A673 (cell line): Measurements from ENCODE around the gene DHRS4L2. TPM values are rescaled to one million over a fixed set of nuclear protein-coding genes. Genes with fewer than 3 reads are reported as not detected.
"Not testable (repeated sequence)": the region's sequence is repeated elsewhere in the genome, so short reads cannot be mapped to it uniquely, and the experiment has no call there.

Experiments
- Bru-seq: library from RNA; stranded (reverse); fragments of 400-500 nt; gene quantifications from one replicate; lab custom pipeline; 2021; lab: Mats Ljungman, UMichigan
- BruChase-seq, 2 experiments: library from RNA; stranded (reverse); fragments of 400-500 nt; gene quantifications; one replicate each; lab custom pipeline; 2021; lab: Mats Ljungman, UMichigan
- BruUV-seq: library from RNA; stranded (reverse); fragments of 400-500 nt; replicated peaks from 2 replicates; lab custom pipeline; 2021; lab: Mats Ljungman, UMichigan
- CTCF ChIA-PET: fragments of 300-600 bp; sonication (Branson Sonifier 250); formaldehyde crosslinking; loops from one replicate; lab custom pipeline; 2022; ENCODE audit warnings: antibody characterized with exemption; lab: Charles Lee
- POLR2A ChIA-PET: fragments of 300-600 bp; sonication (Branson Sonifier 250); formaldehyde crosslinking; loops from one replicate; lab custom pipeline; 2022; ENCODE audit warnings: antibody characterized with exemption; ENCODE audit not compliant: low non-redundant PET; lab: Charles Lee
- DNase-seq: peaks from one replicate; pipeline ENCODE4 v3.0.0-alpha.2; 2015; ENCODE audit warnings: low spot score
- H3K27ac ChIP-seq: fragments of 200-600 bp; sonication (generic); 2 replicates; pipeline ENCODE4 v1.5.1; 2016; ENCODE audit warnings: mixed run types, low read depth, mild to moderate bottlenecking, mixed read lengths, antibody characterized with exemption, low read length; ENCODE audit not compliant: poor library complexity, severe bottlenecking
- H3K27me3 ChIP-seq: fragments of 200-600 bp; sonication (generic); replicated peaks from 2 replicates; pipeline ENCODE4 v1.6.1; 2017; ENCODE audit warnings: mixed run types, low read depth, mild to moderate bottlenecking, mixed read lengths, antibody characterized with exemption, low read length; ENCODE audit not compliant: insufficient read depth, poor library complexity
- H3K36me3 ChIP-seq: fragments of 200-600 bp; sonication (generic); 2 replicates; pipeline ENCODE4 v1.6.1; 2016; ENCODE audit warnings: mixed run types, mild to moderate bottlenecking, mixed read lengths, antibody characterized with exemption, low read length; ENCODE audit not compliant: insufficient read depth, poor library complexity, severe bottlenecking
- H3K4me1 ChIP-seq: fragments of 200-600 bp; sonication (generic); 2 replicates; pipeline ENCODE4 v1.6.1; 2017; ENCODE audit warnings: mixed run types, mild to moderate bottlenecking, mixed read lengths, antibody characterized with exemption, low read length; ENCODE audit not compliant: insufficient read depth, poor library complexity, severe bottlenecking
- H3K4me3 ChIP-seq: fragments of 200-600 bp; sonication (generic); 2 replicates; pipeline ENCODE4 v1.5.1; 2016; ENCODE audit warnings: low read depth, mixed run types, mild to moderate bottlenecking, mixed read lengths, low read length; ENCODE audit not compliant: poor library complexity, severe bottlenecking
- H3K9me3 ChIP-seq: fragments of 200-600 bp; sonication (generic); 2 replicates; pipeline ENCODE4 v1.6.1; 2016; ENCODE audit warnings: mixed run types, low read depth, mild to moderate bottlenecking, mixed read lengths, antibody characterized with exemption, low read length; ENCODE audit not compliant: poor library complexity, severe bottlenecking
- CTCF ChIP-seq: fragments of 300-800, 200-600 bp; sonication (generic); conservative IDR thresholded peaks from 2 replicates; pipeline ENCODE4 v1.5.1; 2017; ENCODE audit warnings: low read depth, mild to moderate bottlenecking, antibody characterized with exemption, low read length, moderate library complexity, mixed read lengths
- EZH2 ChIP-seq: fragments of 200-600 bp; sonication (generic); IDR thresholded peaks from 2 replicates; pipeline ENCODE4 v1.6.1; 2017; ENCODE audit warnings: borderline replicate concordance, low read depth, mild to moderate bottlenecking, mixed read lengths, antibody characterized with exemption, low read length; ENCODE audit not compliant: poor library complexity, severe bottlenecking
- intact Hi-C: fragments of 100-400 bp; cut with micrococcal nuclease; formaldehyde crosslinking; loops from one replicate; pipeline ENCODE4 v1.10.0; 2022; ENCODE audit not compliant: unreplicated experiment
- long read RNA-seq: library from polyadenylated mRNA; stranded (forward); transcript quantifications from one replicate; pipeline ENCODE4 v2.0.0, GENCODE V29; 2022
- total RNA-seq: library from RNA; stranded (reverse); gene quantifications from 2 replicates; pipeline ENCODE4 v1.2.3, GENCODE V29; 2021

The DHRS4L2 gene
- total RNA-seq (9.3 and 10.6 TPM in 2 replicates), Bru-seq, nascent RNA (percentile 44 among the genes with signal in this experiment), BruChase-seq, experiment 1, labeled RNA remaining after a 2-hour chase (percentile 48 among the genes with signal in this experiment), BruChase-seq, experiment 2, labeled RNA remaining after a 6-hour chase (percentile 54 among the genes with signal in this experiment)
- long read RNA-seq, partial matches to known transcripts, result 2 of 11 reads
- long read RNA-seq, other reads (novel, unspliced or antisense), result 9 of 11 reads

- BruUV-seq, H3K4me3 ChIP-seq, DNase-seq, H3K27ac ChIP-seq, H3K9me3 ChIP-seq, intact Hi-C loops, H3K36me3 ChIP-seq, CTCF ChIA-PET, POLR2A ChIA-PET, H3K27me3 ChIP-seq: not testable (repeated sequence)
- peaks cover 18% of the 10 kb centered on the region for H3K4me1 ChIP-seq
Measured at GRCh38 chr14:23988607-23989363, at the start of gene DHRS4L2. Gene DHRS4L2, plus strand, starts transcription at chr14:23988929. Its CDS starts 19 bp downstream, at chr14:23988948.

GRCh38 chr14:23939607-23940326 is 49.0 kb upstream of the DHRS4L2 start:
- POLR2A ChIA-PET, result no interaction called here
- TSS peak; percentile 77 for BruUV-seq
- Histone ChIP-seq H3K4me1 (no peaks in the 10 kb centered on the region), H3K27me3 (no peaks in the 10 kb centered on the region), H3K9me3 (no peaks in the 10 kb centered on the region), H3K4me3 (no peak overlapping the region), H3K36me3 (no peaks in the 10 kb centered on the region), H3K27ac (no peak overlapping the region)
- no peak for DNase-seq
- no peak for TF ChIP-seq CTCF
- TF ChIP-seq EZH2, result no peak
- intact Hi-C loops, result no loop called here
- CTCF ChIA-PET, result no interaction called here

GRCh38 chr14:23941230-23941629 is 47.5 kb upstream of the DHRS4L2 start:
- TF ChIP-seq CTCF, result no peak
- TF ChIP-seq EZH2, result no peak
- Histone ChIP-seq H3K36me3 (no peaks in the 10 kb centered on the region), H3K27ac (no peak overlapping the region), H3K9me3 (no peaks in the 10 kb centered on the region), H3K4me3 (no peak overlapping the region), H3K27me3 (no peaks in the 10 kb centered on the region), H3K4me1 (no peaks in the 10 kb centered on the region)
- ChIA-PET POLR2A (no interaction called here), CTCF (no interaction called here)
- intact Hi-C loops, result no loop called here
- BruUV-seq, result no TSS peak
- DNase-seq, result no peak
